GM18499 (cell line): ENCODE results near the gene ANKRD13B.

Experiments used
- ATAC-seq: cut with Tn5 transposase; IDR thresholded peaks from one replicate; pipeline ENCODE4 v1.9.1; 2021; ENCODE audit warnings: moderate number of reproducible peaks; ENCODE audit not compliant: insufficient read depth, unreplicated experiment

ANKRD13B gene

GRCh38 chr17:29614349-29615047, 21.6 kb downstream of the ANKRD13B start:
- ATAC-seq = no peak

DNA sequence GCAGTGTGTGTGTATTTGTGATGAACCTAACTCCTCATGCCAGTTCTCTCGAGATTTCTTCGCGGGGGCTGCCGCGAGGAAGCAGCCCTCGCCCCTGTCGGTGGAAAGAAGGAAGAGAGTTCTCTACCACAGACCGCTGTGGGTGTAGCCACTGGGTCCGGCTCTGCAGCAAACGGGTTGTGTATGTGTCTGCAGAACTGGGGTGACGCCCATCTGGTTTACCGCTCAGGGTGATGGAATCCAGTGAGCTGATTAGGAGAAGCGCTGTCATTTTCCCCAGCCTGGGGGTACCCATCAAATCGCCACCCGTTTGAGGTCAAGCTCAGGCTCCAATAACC, 22.1 kb downstream of the ANKRD13B start:
- no peak for ATAC-seq

- no peak for ATAC-seq
These were observed 22.8 kb downstream of the ANKRD13B start for GRCh38 chr17:29615492-29616299.

- no peak for ATAC-seq
These were observed 23.5 kb downstream of the ANKRD13B start for GRCh38 chr17:29616300-29617048.

DNA sequence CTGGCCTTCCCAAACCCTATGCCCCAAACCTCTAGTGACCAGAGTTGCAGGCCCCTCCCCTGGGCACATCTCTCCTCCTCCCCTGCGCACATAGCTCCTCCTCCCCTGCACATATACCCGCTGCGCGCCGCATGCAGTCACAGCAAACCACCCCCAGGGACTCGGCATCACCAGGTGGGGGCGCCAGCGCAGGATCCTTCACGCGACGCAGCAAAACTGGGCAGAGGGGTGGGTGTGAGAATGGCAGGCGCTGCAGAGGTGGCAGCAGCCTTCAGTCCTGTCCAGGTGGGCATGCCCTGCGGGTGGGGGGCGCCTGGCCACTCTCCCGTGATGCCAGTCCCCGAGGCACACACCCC, 24.2 kb downstream of the ANKRD13B start:
- no peak for ATAC-seq

GRCh38 chr17:29617481-29618271, 24.7 kb downstream of the ANKRD13B start:
- ATAC-seq = no peak

GRCh38 chr17:29618272-29619065, 25.5 kb downstream of the ANKRD13B start:
- ATAC-seq = no peak

DNA sequence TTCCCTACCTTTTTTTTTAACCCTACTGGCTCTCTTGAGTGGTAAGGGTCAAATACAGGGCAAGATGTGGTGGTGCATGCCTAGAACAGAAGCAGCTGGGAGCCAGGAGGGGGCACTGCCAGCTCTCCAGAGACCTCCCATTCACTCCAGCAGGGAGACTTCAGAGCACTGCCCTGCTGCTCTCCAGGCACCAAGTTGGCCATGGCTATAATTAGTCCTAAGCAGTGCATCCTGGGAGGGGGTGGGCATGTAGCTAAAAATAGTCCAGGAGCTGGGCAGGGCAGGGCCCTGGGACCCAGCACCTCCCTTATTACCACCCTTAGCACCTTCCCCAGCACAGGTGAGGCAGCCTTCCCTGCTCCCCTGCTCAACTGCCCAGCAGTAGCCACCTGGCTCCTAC, 26.3 kb downstream of the ANKRD13B start:
- ATAC-seq = no peak

- ATAC-seq = no peak
These were observed 27.3 kb downstream of the ANKRD13B start for GRCh38 chr17:29620271-29620670.

GRCh38 chr17:29620779-29621500, 28.0 kb downstream of the ANKRD13B start:
- no peak for ATAC-seq

DNA sequence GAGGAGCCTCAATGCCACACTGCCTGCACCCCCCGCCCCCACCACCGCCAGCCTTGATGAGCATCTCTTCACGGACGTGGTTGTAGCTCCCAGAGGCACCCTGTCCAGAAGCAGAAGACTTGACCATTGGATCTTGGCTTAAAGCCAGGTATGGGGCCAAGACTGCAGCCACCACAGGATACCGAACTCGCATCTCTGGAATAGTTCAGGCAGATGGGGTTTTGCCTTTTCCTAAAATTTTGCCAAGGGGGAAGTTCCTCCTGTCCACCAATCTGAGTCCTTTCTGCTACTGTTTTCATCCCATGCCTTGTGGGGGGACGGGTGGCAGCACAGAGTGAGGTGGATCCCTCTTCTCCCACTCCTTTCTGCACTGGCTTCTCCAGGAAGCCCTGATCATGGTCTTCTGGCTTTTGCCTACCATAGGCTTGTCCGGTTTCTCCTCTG, 28.8 kb downstream of the ANKRD13B start:
- ATAC-seq = no peak

- ATAC-seq = no peak
These were observed 29.7 kb downstream of the ANKRD13B start, which contains the start of gene CORO6 for GRCh38 chr17:29622337-29623282. Gene CORO6 (minus strand): TSS chr17:29622912. CDS start chr17:29621421, 1,491 bp downstream.

DNA sequence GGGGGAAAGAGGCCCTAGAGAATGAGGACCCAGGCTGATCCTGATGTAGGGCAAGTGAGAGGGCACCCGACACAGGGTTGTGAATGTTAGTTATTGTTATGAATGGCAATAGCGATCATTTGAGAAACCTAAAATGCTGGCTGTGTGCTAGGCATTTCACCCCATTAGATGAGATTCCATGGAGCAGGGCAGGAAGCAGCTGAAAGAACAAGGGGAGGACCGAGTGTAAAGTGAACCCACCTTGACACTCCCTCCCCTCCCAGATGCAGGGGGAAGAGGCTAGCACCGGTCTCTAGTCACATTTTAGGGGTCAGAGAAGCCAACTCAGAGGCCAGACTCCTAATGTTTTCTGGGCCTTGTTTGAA, 30.3 kb downstream of the ANKRD13B start:
- no peak for ATAC-seq

GRCh38 chr17:29624586-29624985, 31.7 kb downstream of the ANKRD13B start:
- no peak for ATAC-seq

- no peak for ATAC-seq
These were observed 32.3 kb downstream of the ANKRD13B start for GRCh38 chr17:29625037-29625750.

DNA sequence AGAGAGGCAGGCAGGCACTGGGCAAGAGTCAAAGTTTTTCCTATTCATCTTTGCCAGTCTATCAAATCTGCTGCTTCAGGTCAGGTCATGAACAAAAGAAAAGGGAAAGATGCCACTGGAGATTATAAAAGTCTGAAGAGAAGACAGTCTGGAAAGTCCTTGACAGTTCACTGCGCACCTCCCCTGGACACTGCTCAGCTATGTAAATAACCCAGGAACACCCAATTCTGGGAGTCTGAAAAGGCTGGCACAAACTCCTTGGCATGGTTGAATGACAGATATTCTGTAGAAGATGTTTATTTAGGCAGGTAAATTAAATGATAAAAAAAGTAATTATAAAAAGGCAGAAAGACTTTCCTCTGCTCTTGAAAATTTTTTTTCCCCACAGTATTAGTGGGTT, 35.0 kb downstream of the ANKRD13B start:
- ATAC-seq = no peak

- no peak for ATAC-seq
These were observed 35.7 kb downstream of the ANKRD13B start for GRCh38 chr17:29628644-29629043.
